HG03045 (cell line): ENCODE measurements around the gene HOXC10.

Source experiments
- ATAC-seq: cut with Tn5 transposase; IDR thresholded peaks from one replicate; pipeline ENCODE4 v1.9.1; 2021; ENCODE audit warnings: mild to moderate bottlenecking, moderate library complexity; ENCODE audit not compliant: unreplicated experiment

Gene HOXC10

GRCh38 chr12:54038284-54038870, 53.4 kb downstream of the HOXC10 start:
- no peak for ATAC-seq

GRCh38 chr12:54038871-54039414, 54.0 kb downstream of the HOXC10 start:
- ATAC-seq = no peak

GRCh38 chr12:54039417-54040147, 54.6 kb downstream of the HOXC10 start:
- no peak for ATAC-seq
